DND-41 (cell line): ENCODE data around the gene FGFBP2.

Experiments used
- ATAC-seq: fragments of 200-7000 bp; cut with Tn5 transposase; 3 replicates; pipeline ENCODE4 v1.9.1; 2021; ENCODE audit warnings: low read depth; ENCODE audit not compliant: insufficient read depth
- DNase-seq: peaks from one replicate; pipeline ENCODE4 v3.0.0-alpha.2; 2020
- H2AFZ ChIP-seq: 2 replicates; pipeline ENCODE4 v1.6.0; 2012; ENCODE audit warnings: low read depth, low read length
- H3K27ac ChIP-seq: 2 replicates; pipeline ENCODE4 v1.5.1; 2012; ENCODE audit warnings: low read length, inconsistent platforms
- H3K27me3 ChIP-seq: fragments of 200-600 bp; sonication (generic); 2 replicates; pipeline ENCODE4 v1.6.0; 2012; ENCODE audit warnings: low read length, mild to moderate bottlenecking, inconsistent platforms; ENCODE audit not compliant: insufficient read depth, poor library complexity
- H3K36me3 ChIP-seq: 2 replicates; pipeline ENCODE4 v1.5.1; 2012; ENCODE audit warnings: low read length, inconsistent platforms; ENCODE audit not compliant: insufficient read depth
- H3K4me1 ChIP-seq: 2 replicates; pipeline ENCODE4 v1.5.1; 2012; ENCODE audit warnings: mild to moderate bottlenecking, low read length; ENCODE audit not compliant: insufficient read depth
- H3K4me2 ChIP-seq: 2 replicates; pipeline ENCODE4 v1.6.0; 2012; ENCODE audit warnings: mild to moderate bottlenecking, moderate library complexity, low read length, inconsistent platforms; ENCODE audit not compliant: insufficient read depth
- H3K4me3 ChIP-seq, 2 experiments: fragments of 200-600 bp in 1 of 2; shearing (Covaris generic) in 1 of 2; 2 replicates each; pipeline ENCODE4 v1.5.1; 2012 to 2016; ENCODE audit warnings: inconsistent platforms in 2 of 2, low read length in 2 of 2, mild to moderate bottlenecking in 2 of 2, low read depth in 1 of 2, moderate library complexity in 1 of 2
- H3K79me2 ChIP-seq: 2 replicates; pipeline ENCODE4 v1.6.0; 2012; ENCODE audit warnings: low read length, inconsistent platforms; ENCODE audit not compliant: insufficient read depth
- H3K9ac ChIP-seq: 2 replicates; pipeline ENCODE4 v1.6.0; 2012; ENCODE audit warnings: low read depth, mild to moderate bottlenecking, inconsistent platforms, low read length, moderate library complexity
- H3K9me3 ChIP-seq: 2 replicates; pipeline ENCODE4 v1.5.1; 2012; ENCODE audit warnings: low read length, moderate library complexity, mild to moderate bottlenecking, inconsistent platforms; ENCODE audit not compliant: insufficient read depth, severe bottlenecking
- H4K20me1 ChIP-seq: 2 replicates; pipeline ENCODE4 v1.6.0; 2012; ENCODE audit warnings: low read length; ENCODE audit not compliant: insufficient read depth
- CTCF ChIP-seq: IDR thresholded peaks from 2 replicates; pipeline ENCODE4 v1.5.1; 2012; ENCODE audit warnings: borderline replicate concordance, low read length, moderate library complexity, mild to moderate bottlenecking; ENCODE audit not compliant: poor library complexity, severe bottlenecking; ENCODE audit errors: extremely low read depth
- EZH2 ChIP-seq: IDR thresholded peaks from 3 replicates; pipeline ENCODE4 v1.6.1; 2012; ENCODE audit warnings: borderline replicate concordance, low read depth, mild to moderate bottlenecking, moderate library complexity, low read length, inconsistent platforms; ENCODE audit not compliant: severe bottlenecking

Gene FGFBP2

GRCh38 chr4:15925830-15926229 lies 37.1 kb downstream of the FGFBP2 start:
- Histone ChIP-seq H3K4me1 (no peaks in the 10 kb centered on the region), H3K36me3 (no peaks in the 10 kb centered on the region), H3K9ac (no peak overlapping the region), H3K79me2 (no peaks in the 10 kb centered on the region), H3K27ac (no peak overlapping the region), H3K4me2 (no peak overlapping the region), H2AFZ (no peak overlapping the region), H3K4me3 (no peak overlapping the region), H3K9me3 (no peaks in the 10 kb centered on the region), H3K27me3 (peaks cover 13% of the 10 kb centered on the region), H4K20me1 (no peaks in the 10 kb centered on the region)
- no peak for DNase-seq
- no peak for ATAC-seq
- TF ChIP-seq CTCF (no peak), EZH2 (no peak)

DNA sequence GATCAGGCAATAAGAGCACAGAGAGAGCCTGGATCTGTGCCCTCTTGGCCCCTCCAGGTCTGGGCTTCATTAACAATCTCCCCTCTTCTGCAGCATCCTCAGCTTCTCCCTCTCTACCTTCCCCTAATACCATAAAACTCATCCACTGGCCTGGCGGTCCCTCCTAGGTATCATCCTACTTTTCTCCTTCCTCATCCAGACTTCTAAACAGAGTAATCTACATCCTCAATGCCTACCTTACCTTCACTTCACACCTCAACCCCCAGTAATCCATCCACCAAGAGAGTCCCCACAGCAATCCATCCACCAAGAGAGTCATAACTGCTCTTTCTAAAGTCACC lies 41.4 kb downstream of the FGFBP2 start:
- Histone ChIP-seq H3K36me3 (no peaks in the 10 kb centered on the region), H3K79me2 (no peaks in the 10 kb centered on the region), H3K9ac (no peak overlapping the region), H4K20me1 (no peaks in the 10 kb centered on the region), H3K4me2 (no peak overlapping the region), H3K4me3 (no peak overlapping the region), H3K9me3 (no peaks in the 10 kb centered on the region), H3K27ac (no peak overlapping the region), H3K27me3 (peaks cover 10% of the 10 kb centered on the region), H3K4me1 (no peaks in the 10 kb centered on the region), H2AFZ (no peak overlapping the region)
- ATAC-seq (no peak), DNase-seq (no peak)
- no peak for TF ChIP-seq EZH2
- no peak for TF ChIP-seq CTCF

GRCh38 chr4:15920723-15921591 lies 42.0 kb downstream of the FGFBP2 start:
- TF ChIP-seq EZH2 (no peak), CTCF (no peak)
- ATAC-seq (no peak), DNase-seq (no peak)
- H3K79me2 ChIP-seq: no peaks in the 10 kb centered on the region
- no peaks in the 10 kb centered on the region for H3K9me3 ChIP-seq
- H2AFZ ChIP-seq: no peak overlapping the region
- no peaks in the 10 kb centered on the region for H4K20me1 ChIP-seq
- no peak overlapping the region for H3K4me2 ChIP-seq
- H3K36me3 ChIP-seq: no peaks in the 10 kb centered on the region
- H3K4me1 ChIP-seq: no peaks in the 10 kb centered on the region
- no peak overlapping the region for H3K9ac ChIP-seq
- H3K27ac ChIP-seq: no peak overlapping the region
- no peak overlapping the region for H3K4me3 ChIP-seq
- peaks cover 10% of the 10 kb centered on the region for H3K27me3 ChIP-seq
